Measurements from ENCODE around the gene IL4I1. TPM values are rescaled to one million over a fixed set of nuclear protein-coding genes. Genes with fewer than 3 reads are reported as not detected.

IL4I1 gene
- total and polyA plus RNA-seq, 12 donors = 0.18 to 3.2 (median 1.2) TPM

GRCh38 chr19:49924004-49924880 is 27.6 kb upstream of the IL4I1 start:
- peaks cover 21 to 43% of the 10 kb centered on the region in 2 donors for H3K4me1 ChIP-seq (replicated peaks in 1 of 2)
- intact Hi-C loops (cut with DNase I) = no loop called here
- no peak for DNase-seq
- WGBS, 4 donors = 82 to 88% (median 86%) methylated on average over 11 to 25 of the region's 25 CpGs
- H3K4me3 ChIP-seq = no peak overlapping the region
- peak overlapping the region in 2 of 5 donors; percentile 63 to 67 for H3K27ac ChIP-seq
- H3K9me3 ChIP-seq (replicated peaks in 1 of 3) = no peaks in the 10 kb centered on the region
- H3K27me3 ChIP-seq = no peaks in the 10 kb centered on the region
- TF ChIP-seq CTCF (IDR thresholded peaks at IDR 0.05) = no peak
- no peak for TF ChIP-seq POLR2A (IDR thresholded peaks at IDR 0.05)
- H3K36me3 ChIP-seq (replicated peaks in 1 of 2) = peaks cover 0 to 29% of the 10 kb centered on the region in 2 donors

- Histone ChIP-seq H3K27ac (peak overlapping the region in 2 of 5 donors; percentile 63 to 67), H3K36me3 (replicated peaks in 1 of 2) (peaks cover 0 to 30% of the 10 kb centered on the region in 2 donors), H3K4me3 (no peak overlapping the region), H3K4me1 (replicated peaks in 1 of 2) (peaks cover 21 to 42% of the 10 kb centered on the region in 2 donors), H3K27me3 (no peaks in the 10 kb centered on the region), H3K9me3 (replicated peaks in 1 of 3) (no peaks in the 10 kb centered on the region)
- TF ChIP-seq POLR2A (IDR thresholded peaks at IDR 0.05) (no peak), CTCF (IDR thresholded peaks at IDR 0.05) (no peak)
- intact Hi-C loops (cut with DNase I) = no loop called here
- peak in 4 of 7 donors; percentile 59 to 77 (median 68) for DNase-seq
- WGBS, 4 donors = 61 to 75% (median 68%) methylated on average over 24 to 31 of the region's 31 CpGs
Measured at GRCh38 chr19:49923055-49924003, 26.6 kb upstream of the IL4I1 start.

GRCh38 chr19:49921871-49922795 is 25.4 kb upstream of the IL4I1 start:
- 68 to 76% (median 69%) methylated on average over 20 to 22 of the region's 22 CpGs for WGBS, 4 donors
- no peaks in the 10 kb centered on the region for H3K9me3 ChIP-seq (replicated peaks in 1 of 3)
- intact Hi-C loops (cut with DNase I) = no loop called here
- TF ChIP-seq POLR2A (IDR thresholded peaks at IDR 0.05) = no peak
- TF ChIP-seq CTCF (IDR thresholded peaks at IDR 0.05) = no peak
- H3K27ac ChIP-seq = peak overlapping the region in 3 of 5 donors; percentile 26 to 67 (median 63)
- H3K4me1 ChIP-seq (replicated peaks in 1 of 2) = peaks cover 11 to 30% of the 10 kb centered on the region in 2 donors
- H3K4me3 ChIP-seq = no peak overlapping the region
- H3K27me3 ChIP-seq = no peaks in the 10 kb centered on the region
- peaks cover 0 to 31% of the 10 kb centered on the region in 2 donors for H3K36me3 ChIP-seq (replicated peaks in 1 of 2)
- peak in 5 of 7 donors; percentile 63 to 80 (median 66) for DNase-seq

Data from adrenal gland (tissue), 12 donors.